ENCODE measurements around the gene AP1B1.
"Not testable (repeated sequence)": the region's sequence is repeated elsewhere in the genome, so short reads cannot be mapped to it uniquely, and the experiment has no call there.

AP1B1 gene

GRCh38 chr22:29385748-29386147 lies 2.6 kb downstream of the AP1B1 start:
- no peak for DNase-seq

DNA sequence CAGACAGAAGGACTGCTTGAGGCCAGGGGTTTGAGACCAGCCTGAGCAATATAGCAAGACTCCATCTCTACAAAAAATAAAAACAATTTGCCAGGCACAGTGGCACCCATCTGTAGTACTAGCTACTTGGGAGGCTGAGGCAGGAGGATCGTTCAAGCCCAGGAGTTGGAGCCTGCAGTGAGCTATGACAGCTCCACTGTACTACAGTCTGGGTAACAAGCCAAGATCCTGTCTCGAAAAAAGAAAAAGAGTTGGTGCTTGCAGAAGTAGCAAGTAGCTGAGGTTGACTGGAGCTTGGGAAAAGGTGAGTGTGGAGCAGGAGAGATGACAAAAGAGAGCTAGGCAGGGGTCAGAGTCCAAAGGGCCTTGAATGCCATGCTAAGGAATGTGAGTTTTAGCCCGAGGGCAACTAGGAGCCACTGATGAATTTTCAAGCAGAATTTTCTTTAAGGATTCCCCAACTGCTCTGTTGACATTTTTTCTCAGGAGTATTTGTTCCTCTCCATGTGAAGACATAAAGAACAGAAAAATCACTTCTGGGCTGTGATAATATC lies 3.1 kb downstream of the AP1B1 start:
- DNase-seq = no peak

DNA sequence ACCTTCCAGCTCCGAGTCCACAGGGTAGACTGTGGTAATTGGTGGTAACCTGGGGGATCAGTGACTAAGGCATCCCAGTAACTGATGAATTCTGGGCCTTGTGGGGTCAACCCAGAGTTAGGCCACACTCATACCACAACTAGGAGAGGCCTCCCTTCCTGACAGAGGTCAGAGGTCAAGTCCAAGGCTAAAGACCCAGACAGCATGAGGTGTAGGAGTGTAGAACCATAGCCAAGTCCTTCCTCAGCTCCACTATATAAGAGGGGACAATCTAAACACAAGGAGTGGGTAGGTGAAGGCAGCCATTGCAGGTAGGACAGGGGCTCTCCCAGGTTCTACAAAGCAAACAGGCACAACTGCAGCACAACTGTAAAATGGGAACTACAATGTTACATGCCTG lies 4.6 kb downstream of the AP1B1 start:
- DNase-seq = no peak

- no peak for DNase-seq
Observed at GRCh38 chr22:29382580-29383302, 5.6 kb downstream of the AP1B1 start.

- DNase-seq = no peak
Observed at GRCh38 chr22:29380856-29381255, 7.5 kb downstream of the AP1B1 start.

- DNase-seq = no peak
Observed at GRCh38 chr22:29380032-29380781, 8.2 kb downstream of the AP1B1 start.

DNA sequence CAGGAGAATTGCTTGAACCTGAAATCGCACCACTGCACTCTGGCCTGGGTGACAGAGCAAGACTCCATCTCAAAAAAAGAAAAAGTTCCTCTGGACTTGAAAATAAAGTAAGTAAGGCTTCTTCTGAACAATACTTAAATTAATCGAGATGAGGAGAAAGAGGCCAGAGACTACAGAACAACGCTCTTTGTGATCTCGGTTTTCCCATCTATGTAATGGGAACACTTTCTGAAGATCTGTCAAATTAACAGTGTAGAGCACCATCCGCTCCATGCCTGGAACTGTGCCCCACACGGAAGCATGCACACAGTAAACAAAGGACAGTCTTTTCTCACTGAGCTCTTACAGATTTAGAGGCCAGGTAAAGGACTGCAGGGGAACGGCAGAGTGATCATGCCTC lies 9.1 kb downstream of the AP1B1 start:
- DNase-seq = no peak

DNA sequence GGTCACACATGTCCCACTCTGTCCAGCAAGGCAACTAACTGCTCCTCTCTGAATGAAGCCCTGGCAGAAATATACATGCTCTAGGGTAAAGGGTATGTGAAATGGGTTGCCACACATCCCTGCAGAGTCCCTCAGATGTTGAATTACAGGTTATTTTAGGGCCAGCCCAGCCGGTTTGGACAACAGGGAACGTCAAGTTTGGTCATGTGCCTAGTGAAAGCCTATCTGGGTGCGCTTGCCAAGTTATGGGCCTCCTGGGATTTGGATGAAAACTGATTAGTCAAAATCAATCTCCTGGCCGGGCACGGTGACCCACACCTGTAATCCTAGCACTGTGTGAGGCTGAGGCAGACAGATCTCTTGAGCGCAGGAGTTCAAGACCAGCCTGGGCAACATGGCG lies 10.4 kb downstream of the AP1B1 start:
- no peak for DNase-seq

DNA sequence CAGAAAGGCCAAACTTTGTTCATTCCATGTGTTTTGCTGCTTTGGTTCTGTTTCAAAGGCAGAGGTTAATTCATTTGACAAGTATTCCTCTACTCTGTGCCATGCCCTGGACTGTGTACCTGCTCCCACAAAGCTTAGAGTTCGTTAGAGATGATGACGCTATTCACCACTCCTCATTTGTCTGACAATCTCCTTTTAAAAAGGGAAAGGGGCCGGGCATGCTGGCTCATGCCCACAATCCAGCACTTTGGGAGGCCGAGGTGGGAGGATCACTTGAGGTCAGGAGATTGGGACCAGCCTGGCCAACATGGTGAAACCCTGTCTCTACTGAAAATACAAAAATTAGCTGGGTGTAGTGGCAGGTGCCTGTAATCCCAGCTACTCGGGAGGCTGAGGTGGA lies 11.7 kb downstream of the AP1B1 start:
- not testable (repeated sequence) for DNase-seq

GRCh38 chr22:29375398-29376076 lies 12.8 kb downstream of the AP1B1 start:
- no peak for DNase-seq

DNA sequence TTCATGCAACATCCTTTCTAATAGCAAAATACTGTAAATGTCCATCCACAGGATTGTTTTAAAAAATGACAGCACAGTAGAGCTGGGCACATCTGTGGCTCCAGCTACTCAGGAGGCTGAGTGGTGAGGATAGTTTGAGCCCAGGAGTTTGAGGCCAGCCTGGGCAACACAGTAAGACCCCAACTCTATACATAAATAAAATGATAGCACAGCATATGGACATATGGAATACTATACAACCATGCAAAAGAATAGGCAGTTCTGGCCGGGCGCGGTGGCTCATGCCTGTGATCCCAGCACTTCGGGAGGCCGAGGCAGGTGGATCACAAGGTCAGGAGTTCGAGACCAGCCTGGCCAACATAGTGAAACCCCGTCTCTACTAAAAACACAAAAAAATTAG lies 13.6 kb downstream of the AP1B1 start:
- DNase-seq = not testable (repeated sequence)

DNA sequence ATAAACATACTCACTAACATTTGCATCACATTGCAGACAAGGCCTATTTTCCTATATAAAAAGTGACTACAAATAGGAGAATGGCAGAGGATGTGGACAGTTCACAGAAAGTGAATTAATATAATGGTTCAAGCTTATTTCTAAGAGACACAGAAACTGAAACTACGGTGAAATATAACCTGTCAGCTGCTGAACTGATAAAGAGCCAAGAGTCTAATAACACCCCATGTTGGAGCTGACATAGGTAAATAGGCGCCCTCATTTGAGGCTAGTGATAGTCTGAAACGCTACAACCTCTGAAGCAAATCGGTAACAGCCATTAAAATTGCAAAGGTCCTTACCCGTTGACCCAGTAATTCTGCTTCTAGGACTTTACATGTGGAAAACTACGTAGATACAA lies 14.0 kb downstream of the AP1B1 start:
- DNase-seq = no peak

DNA sequence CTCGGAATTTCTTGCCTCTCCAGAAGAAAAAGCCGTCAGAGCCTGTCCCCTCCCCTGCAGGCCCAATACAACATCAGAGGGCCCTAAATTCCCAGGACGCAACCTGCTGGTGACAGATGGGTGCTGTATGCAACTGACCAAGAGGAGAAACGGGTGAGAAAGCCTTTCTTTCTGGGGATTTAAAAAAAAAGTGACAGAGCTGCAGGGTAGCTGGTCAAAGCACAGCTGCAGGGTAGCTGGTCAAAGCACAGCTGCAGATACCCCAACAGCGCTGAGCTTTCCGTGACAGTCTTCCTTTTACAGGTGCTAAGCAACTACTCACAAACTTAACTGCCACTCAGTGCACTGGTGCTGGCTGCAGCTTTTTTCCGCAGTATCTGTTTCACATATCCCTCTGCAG lies 17.8 kb downstream of the AP1B1 start:
- DNase-seq = no peak

- DNase-seq = no peak
Observed at GRCh38 chr22:29369460-29369859, 18.9 kb downstream of the AP1B1 start.

- no peak for DNase-seq
Observed at GRCh38 chr22:29359469-29359868, 28.9 kb downstream of the AP1B1 start.

DNA sequence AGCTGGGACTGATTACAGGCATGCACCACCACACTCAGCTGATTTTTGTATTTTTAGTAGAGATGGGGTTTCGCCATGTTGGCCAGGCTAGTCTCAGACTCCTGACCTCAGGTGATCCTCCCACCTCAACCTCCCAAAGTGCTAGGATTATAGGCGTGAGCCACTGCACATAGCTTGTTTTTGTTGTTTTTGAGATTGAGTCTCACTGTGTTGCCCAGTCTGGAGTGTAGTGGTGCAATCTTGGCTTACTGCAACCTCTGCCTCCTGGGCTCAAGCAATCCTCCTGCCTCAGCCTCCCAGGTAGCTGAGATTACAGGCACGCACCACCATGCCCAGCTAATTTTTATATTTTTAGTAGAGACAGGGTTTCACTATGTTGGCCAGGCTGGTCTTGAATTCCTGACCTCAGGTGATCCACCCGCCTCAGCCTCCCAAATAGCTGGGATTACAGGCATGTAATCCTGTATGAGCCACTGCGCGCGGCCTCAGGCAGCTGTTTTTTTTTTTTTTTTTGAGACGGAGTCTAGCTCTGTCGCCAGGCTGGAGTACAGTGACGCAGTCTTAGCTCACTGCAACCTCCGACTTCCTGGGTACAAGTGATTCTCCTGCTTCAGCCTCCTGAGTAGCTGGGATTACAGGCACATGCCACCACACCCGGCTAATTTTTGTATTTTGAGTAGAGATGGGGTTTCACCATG lies 31.0 kb downstream of the AP1B1 start:
- not testable (repeated sequence) for DNase-seq

GRCh38 chr22:29353860-29354259 lies 34.5 kb downstream of the AP1B1 start:
- no peak for DNase-seq

- no peak for DNase-seq
Observed at GRCh38 chr22:29353286-29353685, 35.1 kb downstream of the AP1B1 start.

GRCh38 chr22:29352778-29353177 lies 35.6 kb downstream of the AP1B1 start:
- DNase-seq = no peak

DNA sequence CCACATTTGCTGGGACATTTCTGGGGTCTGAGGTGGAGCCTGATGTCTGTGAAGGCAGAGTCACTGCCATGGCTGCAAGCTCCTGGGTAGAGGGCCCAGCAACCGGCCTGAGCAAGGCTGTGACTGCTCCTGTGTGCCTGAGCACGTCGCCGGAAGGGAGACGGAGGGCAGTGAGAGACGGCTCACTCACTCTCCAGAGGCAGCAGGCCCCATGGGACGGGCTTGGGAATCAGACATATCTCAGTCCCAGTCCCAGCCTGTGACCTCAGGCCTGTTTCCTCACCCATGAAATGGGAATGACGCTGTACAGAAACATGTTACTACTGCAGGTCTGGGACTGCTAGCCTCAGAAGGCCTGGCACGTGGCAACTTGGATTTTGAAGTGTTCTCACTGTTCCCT lies 36.5 kb downstream of the AP1B1 start:
- no peak for DNase-seq

DNA sequence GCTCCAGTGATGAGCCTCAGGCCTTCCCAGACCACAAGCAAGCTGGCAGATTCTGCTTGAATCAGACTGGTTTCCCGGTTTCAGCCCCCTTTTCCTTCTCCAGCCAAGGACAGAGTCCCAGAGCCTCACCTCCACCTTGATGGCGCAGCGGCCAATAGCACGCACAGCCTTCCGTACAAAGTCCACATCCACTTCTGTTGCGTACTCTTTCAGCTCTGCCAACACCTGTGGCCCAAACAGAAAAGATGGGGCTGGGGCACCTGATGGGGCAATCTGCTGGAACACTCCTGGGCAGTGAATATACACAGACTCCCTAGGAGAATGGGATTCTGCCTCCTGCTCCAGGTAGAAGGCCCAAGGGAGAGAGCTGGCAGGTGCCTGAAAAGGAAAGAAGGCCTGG lies 37.3 kb downstream of the AP1B1 start:
- DNase-seq = no peak

DNA sequence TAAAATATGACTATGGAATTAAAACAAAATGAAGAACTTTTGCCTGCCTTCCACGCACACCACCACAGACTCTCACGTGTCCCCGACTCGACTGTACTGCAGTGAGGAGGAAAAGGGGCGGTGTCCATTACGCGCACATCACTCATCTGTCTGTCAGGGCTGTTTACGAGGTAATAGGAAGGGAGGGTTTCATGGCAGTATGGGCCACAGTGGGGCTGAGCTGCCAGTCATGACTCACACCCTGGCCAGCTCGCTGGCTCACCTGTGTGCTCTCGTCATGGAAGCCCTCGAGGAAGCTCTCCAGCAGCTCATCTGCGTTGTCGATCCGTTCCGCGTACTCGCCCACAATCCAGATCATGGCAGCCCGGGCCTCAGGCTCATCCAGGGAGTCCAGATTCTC lies 39.4 kb downstream of the AP1B1 start:
- DNase-seq = no peak

DNA sequence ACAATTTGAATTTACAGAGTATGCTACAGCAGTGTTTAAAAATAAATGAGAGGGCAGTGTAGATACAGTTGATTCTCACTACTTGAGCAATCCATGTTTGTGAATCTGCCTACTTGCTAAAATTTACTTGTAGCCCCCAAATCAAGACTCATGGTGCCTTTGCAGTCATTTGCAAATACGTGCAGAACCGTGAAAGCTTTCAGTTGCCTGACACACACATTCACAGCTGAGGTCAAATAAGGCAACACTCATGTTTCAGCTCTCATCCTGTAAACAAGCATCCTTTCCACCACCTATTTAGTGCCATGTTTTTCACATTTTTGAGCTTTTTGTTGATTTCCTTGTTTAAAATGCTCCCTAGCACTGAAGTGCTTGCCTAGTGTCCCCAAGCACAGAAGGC lies 40.3 kb downstream of the AP1B1 start:
- no peak for DNase-seq
